ENCODE results near the gene MFSD1.

DNA sequence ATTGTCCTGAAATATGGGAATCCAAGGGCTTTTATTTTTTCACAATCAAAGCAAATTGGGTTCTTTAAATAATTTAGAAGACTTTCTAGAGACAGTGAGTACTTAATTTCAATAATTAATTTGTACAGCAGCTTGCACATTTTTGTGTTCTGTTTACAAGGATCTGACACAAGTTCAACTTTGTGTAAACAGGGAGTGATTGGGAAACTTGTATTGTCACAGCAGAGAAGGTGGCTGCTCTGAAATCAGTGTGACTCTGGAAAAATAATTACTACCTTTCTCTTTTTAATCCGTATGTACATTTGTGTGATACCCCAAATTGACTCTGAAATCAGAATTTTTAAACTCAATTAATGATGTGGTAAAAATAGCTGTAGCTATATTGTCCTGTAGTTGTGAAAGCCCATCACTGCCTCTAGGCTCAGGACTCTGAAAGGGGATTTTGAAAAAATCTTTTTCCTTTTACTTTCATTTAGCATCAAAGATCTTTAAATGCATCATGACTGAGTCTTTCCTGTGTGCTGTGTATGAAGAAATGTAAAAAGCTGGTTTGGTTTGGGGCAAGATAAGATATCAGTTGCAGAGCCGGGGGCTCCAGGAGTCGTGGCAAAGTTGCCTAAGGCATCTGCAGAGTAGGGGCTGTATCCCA lies 45.1 kb downstream of the MFSD1 start:
- TF ChIP-seq, protein P1, sequence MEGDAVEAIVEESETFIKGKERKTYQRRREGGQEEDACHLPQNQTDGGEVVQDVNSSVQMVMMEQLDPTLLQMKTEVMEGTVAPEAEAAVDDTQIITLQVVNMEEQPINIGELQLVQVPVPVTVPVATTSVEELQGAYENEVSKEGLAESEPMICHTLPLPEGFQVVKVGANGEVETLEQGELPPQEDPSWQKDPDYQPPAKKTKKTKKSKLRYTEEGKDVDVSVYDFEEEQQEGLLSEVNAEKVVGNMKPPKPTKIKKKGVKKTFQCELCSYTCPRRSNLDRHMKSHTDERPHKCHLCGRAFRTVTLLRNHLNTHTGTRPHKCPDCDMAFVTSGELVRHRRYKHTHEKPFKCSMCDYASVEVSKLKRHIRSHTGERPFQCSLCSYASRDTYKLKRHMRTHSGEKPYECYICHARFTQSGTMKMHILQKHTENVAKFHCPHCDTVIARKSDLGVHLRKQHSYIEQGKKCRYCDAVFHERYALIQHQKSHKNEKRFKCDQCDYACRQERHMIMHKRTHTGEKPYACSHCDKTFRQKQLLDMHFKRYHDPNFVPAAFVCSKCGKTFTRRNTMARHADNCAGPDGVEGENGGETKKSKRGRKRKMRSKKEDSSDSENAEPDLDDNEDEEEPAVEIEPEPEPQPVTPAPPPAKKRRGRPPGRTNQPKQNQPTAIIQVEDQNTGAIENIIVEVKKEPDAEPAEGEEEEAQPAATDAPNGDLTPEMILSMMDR (IDR thresholded peaks at IDR 0.05; ENCODE audit: low read length), result no peak
- TF ChIP-seq EZH2 (IDR thresholded peaks at IDR 0.05; ENCODE audit: borderline replicate concordance, low read length), result no peak

All from OCI-LY1 (cell line).